Astrocyte (in vitro differentiated cells and primary cell): ENCODE results near the gene FHIT. TPM values are rescaled to one million over a fixed set of nuclear protein-coding genes. Genes with fewer than 3 reads are reported as not detected.

Experiments
- DNase-seq: peaks from one replicate; pipeline ENCODE4 v3.0.0-alpha.2; 2010; ENCODE audit warnings: low read depth
- FAIRE-seq: peaks from 2 replicates; lab custom pipeline; 2011; peaks lifted over from hg19 to GRCh38; lab: Jason Lieb, UNC
- H2AFZ ChIP-seq: 2 replicates; pipeline ENCODE4 v1.6.0; 2012; ENCODE audit warnings: low read depth, low read length, inconsistent platforms
- H3K27ac ChIP-seq: 2 replicates; pipeline ENCODE4 v1.5.1; 2011; ENCODE audit warnings: low read depth, low read length, inconsistent platforms
- H3K27me3 ChIP-seq: 2 replicates; pipeline ENCODE4 v1.6.0; 2011; ENCODE audit warnings: low read length, inconsistent platforms; ENCODE audit not compliant: insufficient read depth
- H3K36me3 ChIP-seq: 2 replicates; pipeline ENCODE4 v1.5.1; 2011; ENCODE audit warnings: low read length, inconsistent platforms; ENCODE audit not compliant: insufficient read depth
- H3K4me1 ChIP-seq: 2 replicates; pipeline ENCODE4 v1.5.1; 2011; ENCODE audit warnings: low read length, inconsistent platforms; ENCODE audit not compliant: insufficient read depth
- H3K4me2 ChIP-seq: 2 replicates; pipeline ENCODE4 v1.6.0; 2012; ENCODE audit warnings: low read length, inconsistent platforms
- H3K4me3 ChIP-seq: 2 replicates; pipeline ENCODE4 v1.5.1; 2011; ENCODE audit warnings: low read depth, mild to moderate bottlenecking, low read length, inconsistent platforms; ENCODE audit not compliant: insufficient read depth
- H3K79me2 ChIP-seq: 2 replicates; pipeline ENCODE4 v1.6.0; 2012; ENCODE audit warnings: mild to moderate bottlenecking, low read length, inconsistent platforms; ENCODE audit not compliant: insufficient read depth
- H3K9ac ChIP-seq: 2 replicates; pipeline ENCODE4 v1.6.0; 2012; ENCODE audit warnings: mild to moderate bottlenecking, low read length, inconsistent platforms
- H3K9me3 ChIP-seq: 2 replicates; pipeline ENCODE4 v1.5.1; 2012; ENCODE audit warnings: low read depth, mild to moderate bottlenecking, low read length, inconsistent platforms; ENCODE audit not compliant: insufficient read depth
- H4K20me1 ChIP-seq: 2 replicates; pipeline ENCODE4 v1.6.0; 2012; ENCODE audit warnings: low read length, inconsistent platforms; ENCODE audit not compliant: insufficient read depth
- H3K27ac Mint-ChIP-seq: one replicate; pipeline ENCODE4 v1.8.0; 2021; ENCODE audit warnings: mild to moderate bottlenecking, mixed read lengths; ENCODE audit not compliant: unreplicated experiment
- H3K27me3 Mint-ChIP-seq: one replicate; pipeline ENCODE4 v1.8.0; 2021; ENCODE audit warnings: low read depth, mixed read lengths; ENCODE audit not compliant: unreplicated experiment
- H3K36me3 Mint-ChIP-seq: one replicate; pipeline ENCODE4 v1.8.0; 2021; ENCODE audit warnings: low read depth, mixed read lengths; ENCODE audit not compliant: unreplicated experiment
- H3K4me1 Mint-ChIP-seq: one replicate; pipeline ENCODE4 v1.8.0; 2021; ENCODE audit warnings: low read depth, mixed read lengths; ENCODE audit not compliant: unreplicated experiment
- H3K4me3 Mint-ChIP-seq: one replicate; pipeline ENCODE4 v1.8.0; 2021; ENCODE audit warnings: mild to moderate bottlenecking, moderate library complexity, mixed read lengths; ENCODE audit not compliant: unreplicated experiment
- H3K9me3 Mint-ChIP-seq: one replicate; pipeline ENCODE4 v1.8.0; 2021; ENCODE audit warnings: mild to moderate bottlenecking, mixed read lengths; ENCODE audit not compliant: unreplicated experiment
- CTCF ChIP-seq: IDR thresholded peaks from 2 replicates; pipeline ENCODE4 v1.5.1; 2011; ENCODE audit warnings: low read depth, mild to moderate bottlenecking, inconsistent platforms, low read length, moderate library complexity; ENCODE audit not compliant: insufficient read depth
- EZH2 ChIP-seq: IDR thresholded peaks from 2 replicates; pipeline ENCODE4 v1.6.1; 2012; ENCODE audit warnings: mild to moderate bottlenecking, low read length, inconsistent platforms; ENCODE audit not compliant: insufficient read depth
- total RNA-seq: library from RNA; stranded (reverse); gene quantifications from 2 replicates; pipeline ENCODE4 v1.2.1, GENCODE V29; 2021

Gene FHIT
- total RNA-seq, 1 donor from 2014 or later: 6.7 TPM

- TF ChIP-seq EZH2 (no peak), CTCF (no peak)
- Histone ChIP-seq H3K36me3 (no peaks in the 10 kb centered on the region), H3K27ac (no peak overlapping the region), H3K27me3 (no peaks in the 10 kb centered on the region), H3K9ac (no peak overlapping the region), H3K79me2 (no peaks in the 10 kb centered on the region), H3K4me2 (no peak overlapping the region), H3K4me3 (no peak overlapping the region), H3K9me3 (no peaks in the 10 kb centered on the region), H3K4me1 (no peaks in the 10 kb centered on the region), H4K20me1 (no peaks in the 10 kb centered on the region), H2AFZ (no peak overlapping the region)
- peaks cover 3% of the 10 kb centered on the region for H3K4me1 Mint-ChIP-seq
- no peak for FAIRE-seq
- H3K4me3 Mint-ChIP-seq: no peak overlapping the region
- no peak overlapping the region for H3K27ac Mint-ChIP-seq
- H3K27me3 Mint-ChIP-seq: no peaks in the 10 kb centered on the region
- H3K9me3 Mint-ChIP-seq: no peaks in the 10 kb centered on the region
- no peaks in the 10 kb centered on the region for H3K36me3 Mint-ChIP-seq
- no peak for DNase-seq
These were observed 1407.4 kb downstream of the FHIT start for GRCh38 chr3:59843821-59844220.

- no peaks in the 10 kb centered on the region for H3K79me2 ChIP-seq
- TF ChIP-seq EZH2: no peak
- TF ChIP-seq CTCF: no peak
- Mint-ChIP-seq H3K27me3 (peaks cover 2% of the 10 kb centered on the region), H3K27ac (no peak overlapping the region), H3K36me3 (no peaks in the 10 kb centered on the region), H3K9me3 (no peaks in the 10 kb centered on the region), H3K4me3 (no peak overlapping the region), H3K4me1 (peaks cover 3% of the 10 kb centered on the region)
- no peaks in the 10 kb centered on the region for H4K20me1 ChIP-seq
- H3K4me2 ChIP-seq: no peak overlapping the region
- no peak overlapping the region for H3K9ac ChIP-seq
- no peak for FAIRE-seq
- no peak overlapping the region for H3K4me3 ChIP-seq
- H3K27me3 ChIP-seq: no peaks in the 10 kb centered on the region
- H3K9me3 ChIP-seq: no peaks in the 10 kb centered on the region
- H3K4me1 ChIP-seq: no peaks in the 10 kb centered on the region
- no peak overlapping the region for H3K27ac ChIP-seq
- no peak overlapping the region for H2AFZ ChIP-seq
- no peak for DNase-seq
- H3K36me3 ChIP-seq: no peaks in the 10 kb centered on the region
These were observed 1411.3 kb downstream of the FHIT start for GRCh38 chr3:59839810-59840515.

GRCh38 chr3:59839283-59839682 is 1412.0 kb downstream of the FHIT start:
- no peaks in the 10 kb centered on the region for H3K27me3 ChIP-seq
- H4K20me1 ChIP-seq: no peaks in the 10 kb centered on the region
- H3K27me3 Mint-ChIP-seq: peaks cover 2% of the 10 kb centered on the region
- no peaks in the 10 kb centered on the region for H3K36me3 ChIP-seq
- DNase-seq (peak; percentile 76), FAIRE-seq (no peak)
- no peaks in the 10 kb centered on the region for H3K36me3 Mint-ChIP-seq
- no peak overlapping the region for H3K27ac Mint-ChIP-seq
- no peak overlapping the region for H3K27ac ChIP-seq
- peaks cover 3% of the 10 kb centered on the region for H3K4me1 Mint-ChIP-seq
- H2AFZ ChIP-seq: no peak overlapping the region
- H3K4me3 ChIP-seq: no peak overlapping the region
- no peaks in the 10 kb centered on the region for H3K9me3 Mint-ChIP-seq
- no peaks in the 10 kb centered on the region for H3K79me2 ChIP-seq
- no peak overlapping the region for H3K4me3 Mint-ChIP-seq
- H3K4me2 ChIP-seq: no peak overlapping the region
- no peak overlapping the region for H3K9ac ChIP-seq
- no peaks in the 10 kb centered on the region for H3K9me3 ChIP-seq
- no peaks in the 10 kb centered on the region for H3K4me1 ChIP-seq
- TF ChIP-seq EZH2 (no peak), CTCF (no peak)
